ENCODE data around the gene DYNLT2.

Gene DYNLT2

DNA sequence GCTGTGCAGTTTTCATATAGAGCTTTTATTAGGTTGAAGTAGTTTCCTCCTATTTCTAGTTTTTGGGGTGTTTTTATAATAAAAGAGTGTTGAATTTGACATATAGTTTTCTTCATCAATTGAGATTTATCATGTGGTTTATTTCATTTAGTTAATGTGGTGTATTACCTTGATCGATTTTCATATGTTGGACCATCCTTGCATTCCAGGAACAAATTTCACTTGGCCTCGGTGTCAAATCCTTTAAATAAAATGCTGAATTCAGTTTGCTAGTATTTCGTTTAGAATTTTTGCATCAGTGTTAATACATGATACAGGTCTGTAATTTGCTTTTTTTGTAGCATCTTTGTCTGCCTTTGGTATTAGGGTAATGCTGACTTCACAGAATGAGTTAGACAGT is 6.0 kb downstream of the DYNLT2 start:
- Histone ChIP-seq H2BK5ac (ENCODE audit: low read depth, low read length, poor library complexity) (no peak overlapping the region), H3K14ac (ENCODE audit: low read length) (no peak overlapping the region), H2AK5ac (ENCODE audit: low read length) (no peak overlapping the region), H3K4me2 (ENCODE audit: low read length) (no peak overlapping the region), H3K4me3 (ENCODE audit: low read depth, low read length) (no peak overlapping the region), H2BK120ac (ENCODE audit: insufficient read depth, low read length, poor library complexity) (no peak overlapping the region), H3K18ac (ENCODE audit: low read length) (no peak overlapping the region), H3K79me2 (ENCODE audit: control insufficient read depth, insufficient read depth, low read length, poor library complexity) (no peaks in the 10 kb centered on the region), H3K36me3 (ENCODE audit: control insufficient read depth in 1 of 2, insufficient read depth in 2 of 2, low read length in 2 of 2) (no peaks in the 10 kb centered on the region), H3K9ac (ENCODE audit: low read length) (no peak overlapping the region), H2AFZ (ENCODE audit: insufficient read depth, low read length, poor library complexity) (no peak overlapping the region), H3K27me3 (ENCODE audit: insufficient read depth, low read length) (no peaks in the 10 kb centered on the region), H3K79me1 (ENCODE audit: low read length) (no peaks in the 10 kb centered on the region), H3K23ac (ENCODE audit: low read length) (no peak overlapping the region), H3K4me1 (ENCODE audit: control insufficient read depth in 1 of 2, insufficient read depth in 2 of 2, low read length in 2 of 2) (no peaks in the 10 kb centered on the region), H4K8ac (ENCODE audit: low read depth, low read length) (no peak overlapping the region), H3K9me3 (ENCODE audit: insufficient read depth, low read depth, low read length) (no peaks in the 10 kb centered on the region), H2BK12ac (ENCODE audit: low read length) (no peak overlapping the region), H4K91ac (ENCODE audit: low read depth, low read length) (no peak overlapping the region), H3K4ac (ENCODE audit: low read depth, low read length) (no peak overlapping the region), H3K27ac (ENCODE audit: low read depth, low read length) (no peak overlapping the region), H4K12ac (ENCODE audit: low read depth, low read length) (no peak overlapping the region)
- WGBS (ENCODE audit: extremely low coverage, insufficient coverage, insufficient read length): no CpG with 5 or more reads among the region's 3 CpGs
- no peak for DNase-seq

DNA sequence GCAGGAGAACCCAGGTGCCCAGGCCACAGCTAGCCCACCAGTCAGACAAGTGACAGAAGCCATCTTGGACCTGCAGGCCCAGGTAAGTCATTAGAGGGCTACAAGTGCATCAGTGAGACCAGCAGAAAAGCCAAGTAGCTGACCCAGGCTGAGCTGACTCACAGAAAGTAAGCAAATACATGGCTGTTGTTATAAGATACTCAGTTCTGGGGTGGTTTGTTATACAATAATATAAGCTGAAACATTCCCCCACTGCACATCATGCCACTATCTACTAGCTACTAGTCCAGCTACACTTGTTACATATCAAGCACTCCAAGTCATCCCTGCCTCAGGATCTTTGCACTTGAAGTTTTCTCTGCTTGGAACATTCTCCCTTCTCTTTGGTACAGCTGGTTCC is 10.0 kb downstream of the DYNLT2 start:
- H2BK12ac ChIP-seq (ENCODE audit: low read length): no peak overlapping the region
- H3K79me2 ChIP-seq (ENCODE audit: control insufficient read depth, insufficient read depth, low read length, poor library complexity): no peaks in the 10 kb centered on the region
- H3K27ac ChIP-seq (ENCODE audit: low read depth, low read length): no peak overlapping the region
- no peak overlapping the region for H2BK5ac ChIP-seq (ENCODE audit: low read depth, low read length, poor library complexity)
- H3K36me3 ChIP-seq (ENCODE audit: control insufficient read depth in 1 of 2, insufficient read depth in 2 of 2, low read length in 2 of 2): no peaks in the 10 kb centered on the region
- no peak overlapping the region for H2AFZ ChIP-seq (ENCODE audit: insufficient read depth, low read length, poor library complexity)
- no peaks in the 10 kb centered on the region for H3K79me1 ChIP-seq (ENCODE audit: low read length)
- H3K4me2 ChIP-seq (ENCODE audit: low read length): no peak overlapping the region
- H3K9ac ChIP-seq (ENCODE audit: low read length): no peak overlapping the region
- no peaks in the 10 kb centered on the region for H3K9me3 ChIP-seq (ENCODE audit: insufficient read depth, low read depth, low read length)
- no peak overlapping the region for H3K23ac ChIP-seq (ENCODE audit: low read length)
- no peak overlapping the region for H3K4me3 ChIP-seq (ENCODE audit: low read depth, low read length)
- no peak overlapping the region for H3K18ac ChIP-seq (ENCODE audit: low read length)
- no peak overlapping the region for H2AK5ac ChIP-seq (ENCODE audit: low read length)
- no peak overlapping the region for H4K12ac ChIP-seq (ENCODE audit: low read depth, low read length)
- no peak overlapping the region for H3K14ac ChIP-seq (ENCODE audit: low read length)
- no peak overlapping the region for H4K91ac ChIP-seq (ENCODE audit: low read depth, low read length)
- H3K4ac ChIP-seq (ENCODE audit: low read depth, low read length): no peak overlapping the region
- no peak overlapping the region for H2BK120ac ChIP-seq (ENCODE audit: insufficient read depth, low read length, poor library complexity)
- DNase-seq: no peak
- H4K8ac ChIP-seq (ENCODE audit: low read depth, low read length): no peak overlapping the region
- H3K27me3 ChIP-seq (ENCODE audit: insufficient read depth, low read length): no peaks in the 10 kb centered on the region
- no peaks in the 10 kb centered on the region for H3K4me1 ChIP-seq (ENCODE audit: control insufficient read depth in 1 of 2, insufficient read depth in 2 of 2, low read length in 2 of 2)

DNA sequence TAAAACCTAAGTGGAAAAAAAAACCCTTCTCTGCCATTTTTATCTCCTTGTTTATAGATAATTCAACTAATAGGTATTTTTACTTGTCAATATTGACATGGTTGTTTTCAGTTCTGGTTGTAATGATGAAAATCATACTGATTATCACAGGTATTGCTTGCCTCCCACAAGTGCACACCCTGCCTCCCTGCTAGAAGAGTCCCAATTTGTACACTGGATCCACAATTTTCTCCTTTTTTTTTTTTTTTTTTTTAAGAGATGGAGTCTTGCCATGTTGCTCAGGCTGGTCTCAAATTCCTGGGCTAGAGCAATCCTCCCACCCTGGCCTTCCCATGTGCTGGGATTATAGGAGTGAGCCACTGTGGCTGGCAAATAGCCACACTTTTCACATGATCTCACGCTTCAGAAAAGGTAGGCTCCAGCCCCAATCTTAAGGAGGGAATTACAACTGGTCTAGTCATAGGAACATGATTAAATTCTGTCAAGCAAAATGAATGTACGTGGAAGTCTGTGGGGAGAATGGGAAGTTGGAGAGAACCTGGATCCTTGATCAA is 12.3 kb downstream of the DYNLT2 start:
- no peaks in the 10 kb centered on the region for H3K36me3 ChIP-seq (ENCODE audit: control insufficient read depth in 1 of 2, insufficient read depth in 2 of 2, low read length in 2 of 2)
- WGBS (ENCODE audit: extremely low coverage, insufficient coverage, insufficient read length): no CpG with 5 or more reads among the region's 2 CpGs
- H3K14ac ChIP-seq (ENCODE audit: low read length): no peak overlapping the region
- H3K27ac ChIP-seq (ENCODE audit: low read depth, low read length): no peak overlapping the region
- H3K4ac ChIP-seq (ENCODE audit: low read depth, low read length): no peak overlapping the region
- no peak overlapping the region for H3K18ac ChIP-seq (ENCODE audit: low read length)
- no peak overlapping the region for H2BK120ac ChIP-seq (ENCODE audit: insufficient read depth, low read length, poor library complexity)
- peak overlapping the region; percentile 66 for H3K9ac ChIP-seq (ENCODE audit: low read length)
- no peak overlapping the region for H4K12ac ChIP-seq (ENCODE audit: low read depth, low read length)
- DNase-seq: no peak
- H2BK12ac ChIP-seq (ENCODE audit: low read length): no peak overlapping the region
- H3K4me3 ChIP-seq (ENCODE audit: low read depth, low read length): no peak overlapping the region
- H3K79me2 ChIP-seq (ENCODE audit: control insufficient read depth, insufficient read depth, low read length, poor library complexity): no peaks in the 10 kb centered on the region
- H2AK5ac ChIP-seq (ENCODE audit: low read length): no peak overlapping the region
- H3K27me3 ChIP-seq (ENCODE audit: insufficient read depth, low read length): no peaks in the 10 kb centered on the region
- H4K8ac ChIP-seq (ENCODE audit: low read depth, low read length): no peak overlapping the region
- no peaks in the 10 kb centered on the region for H3K79me1 ChIP-seq (ENCODE audit: low read length)
- H2BK5ac ChIP-seq (ENCODE audit: low read depth, low read length, poor library complexity): no peak overlapping the region
- H3K4me1 ChIP-seq (ENCODE audit: control insufficient read depth in 1 of 2, insufficient read depth in 2 of 2, low read length in 2 of 2): no peaks in the 10 kb centered on the region
- no peak overlapping the region for H3K4me2 ChIP-seq (ENCODE audit: low read length)
- H3K9me3 ChIP-seq (ENCODE audit: insufficient read depth, low read depth, low read length): no peaks in the 10 kb centered on the region
- H4K91ac ChIP-seq (ENCODE audit: low read depth, low read length): no peak overlapping the region
- H2AFZ ChIP-seq (ENCODE audit: insufficient read depth, low read length, poor library complexity): no peak overlapping the region
- no peak overlapping the region for H3K23ac ChIP-seq (ENCODE audit: low read length)

DNA sequence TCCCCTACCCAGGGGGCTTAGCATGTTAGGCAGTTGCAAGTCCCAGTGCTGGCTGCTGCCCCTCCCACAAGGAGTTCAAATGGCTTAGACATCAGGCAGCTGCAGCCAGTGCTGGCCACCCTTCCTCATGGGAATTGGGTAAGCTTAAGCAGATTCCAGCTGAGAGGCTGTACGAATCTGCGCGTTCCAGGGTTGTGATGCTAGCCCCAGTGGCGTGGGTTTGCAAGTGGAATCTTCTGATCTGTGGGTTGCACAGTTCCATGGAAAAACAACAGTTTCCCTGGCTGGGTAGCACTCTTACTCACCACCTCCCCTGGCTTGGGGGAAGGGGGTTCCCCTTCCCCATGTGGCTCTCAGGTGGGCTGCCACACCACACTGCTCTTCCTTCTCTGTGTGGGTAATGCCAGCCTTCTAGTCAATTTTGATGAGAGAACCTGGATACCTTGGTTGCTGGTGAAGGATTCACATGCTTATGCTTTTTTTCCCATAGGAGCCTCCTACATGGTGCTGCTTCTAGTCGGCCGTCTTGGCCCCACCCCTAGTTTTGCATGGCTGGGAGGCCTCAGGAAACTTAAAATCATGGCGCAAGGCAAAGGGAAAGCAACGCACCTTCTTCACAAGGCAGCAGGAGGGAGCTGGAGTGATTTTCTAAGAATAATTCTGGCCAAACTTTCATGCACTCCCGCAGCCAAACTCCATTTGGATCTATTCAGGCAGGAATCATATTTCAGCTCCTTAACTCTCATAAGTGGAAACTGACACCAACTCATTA is 13.0 kb downstream of the DYNLT2 start:
- H3K4me3 ChIP-seq (ENCODE audit: low read depth, low read length): no peak overlapping the region
- H3K27ac ChIP-seq (ENCODE audit: low read depth, low read length): no peak overlapping the region
- H2BK5ac ChIP-seq (ENCODE audit: low read depth, low read length, poor library complexity): no peak overlapping the region
- H3K9ac ChIP-seq (ENCODE audit: low read length): no peak overlapping the region
- no peak overlapping the region for H2BK12ac ChIP-seq (ENCODE audit: low read length)
- H3K4ac ChIP-seq (ENCODE audit: low read depth, low read length): no peak overlapping the region
- no peak overlapping the region for H3K23ac ChIP-seq (ENCODE audit: low read length)
- no peak overlapping the region for H4K91ac ChIP-seq (ENCODE audit: low read depth, low read length)
- H3K79me2 ChIP-seq (ENCODE audit: control insufficient read depth, insufficient read depth, low read length, poor library complexity): no peaks in the 10 kb centered on the region
- no peak overlapping the region for H4K12ac ChIP-seq (ENCODE audit: low read depth, low read length)
- H3K79me1 ChIP-seq (ENCODE audit: low read length): no peaks in the 10 kb centered on the region
- no peak overlapping the region for H2AK5ac ChIP-seq (ENCODE audit: low read length)
- H3K36me3 ChIP-seq (ENCODE audit: control insufficient read depth in 1 of 2, insufficient read depth in 2 of 2, low read length in 2 of 2): no peaks in the 10 kb centered on the region
- no peak overlapping the region for H3K18ac ChIP-seq (ENCODE audit: low read length)
- no peak overlapping the region for H3K14ac ChIP-seq (ENCODE audit: low read length)
- DNase-seq: no peak
- H3K9me3 ChIP-seq (ENCODE audit: insufficient read depth, low read depth, low read length): no peaks in the 10 kb centered on the region
- H3K4me1 ChIP-seq (ENCODE audit: control insufficient read depth in 1 of 2, insufficient read depth in 2 of 2, low read length in 2 of 2): no peaks in the 10 kb centered on the region
- no peak overlapping the region for H2AFZ ChIP-seq (ENCODE audit: insufficient read depth, low read length, poor library complexity)
- no CpG with 5 or more reads among the region's 9 CpGs for WGBS (ENCODE audit: extremely low coverage, insufficient coverage, insufficient read length)
- H2BK120ac ChIP-seq (ENCODE audit: insufficient read depth, low read length, poor library complexity): no peak overlapping the region
- H3K27me3 ChIP-seq (ENCODE audit: insufficient read depth, low read length): no peaks in the 10 kb centered on the region
- H4K8ac ChIP-seq (ENCODE audit: low read depth, low read length): no peak overlapping the region
- H3K4me2 ChIP-seq (ENCODE audit: low read length): no peak overlapping the region
